ENCODE results near the gene CEACAM21. TPM values are rescaled to one million over a fixed set of nuclear protein-coding genes. Genes with fewer than 3 reads are reported as not detected.

Gene CEACAM21
- total RNA-seq, 6 donors from 2014 or later, result 2.3 to 22.4 (median 16.3) TPM

GRCh38 chr19:41607668-41608067, 31.7 kb downstream of the CEACAM21 start:
- H3K27me3 ChIP-seq, result no peaks in the 10 kb centered on the region
- DNase-seq (no peak), ATAC-seq (ENCODE audit: low FRiP score in 2 of 2) (no peak)
- H3K36me3 ChIP-seq, result no peaks in the 10 kb centered on the region
- no peak for TF ChIP-seq POLR2A (IDR thresholded peaks at IDR 0.05)
- TF ChIP-seq, protein P1, sequence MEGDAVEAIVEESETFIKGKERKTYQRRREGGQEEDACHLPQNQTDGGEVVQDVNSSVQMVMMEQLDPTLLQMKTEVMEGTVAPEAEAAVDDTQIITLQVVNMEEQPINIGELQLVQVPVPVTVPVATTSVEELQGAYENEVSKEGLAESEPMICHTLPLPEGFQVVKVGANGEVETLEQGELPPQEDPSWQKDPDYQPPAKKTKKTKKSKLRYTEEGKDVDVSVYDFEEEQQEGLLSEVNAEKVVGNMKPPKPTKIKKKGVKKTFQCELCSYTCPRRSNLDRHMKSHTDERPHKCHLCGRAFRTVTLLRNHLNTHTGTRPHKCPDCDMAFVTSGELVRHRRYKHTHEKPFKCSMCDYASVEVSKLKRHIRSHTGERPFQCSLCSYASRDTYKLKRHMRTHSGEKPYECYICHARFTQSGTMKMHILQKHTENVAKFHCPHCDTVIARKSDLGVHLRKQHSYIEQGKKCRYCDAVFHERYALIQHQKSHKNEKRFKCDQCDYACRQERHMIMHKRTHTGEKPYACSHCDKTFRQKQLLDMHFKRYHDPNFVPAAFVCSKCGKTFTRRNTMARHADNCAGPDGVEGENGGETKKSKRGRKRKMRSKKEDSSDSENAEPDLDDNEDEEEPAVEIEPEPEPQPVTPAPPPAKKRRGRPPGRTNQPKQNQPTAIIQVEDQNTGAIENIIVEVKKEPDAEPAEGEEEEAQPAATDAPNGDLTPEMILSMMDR (IDR thresholded peaks at IDR 0.05), result no peak
- no peak for TF ChIP-seq EP300 (IDR thresholded peaks at IDR 0.05)
- no peak for TF ChIP-seq POLR2AphosphoS5 (IDR thresholded peaks at IDR 0.05)
- H3K27ac ChIP-seq, result no peak overlapping the region
- no peak overlapping the region for H3K4me3 ChIP-seq
- H3K4me1 ChIP-seq, result no peaks in the 10 kb centered on the region
- WGBS, 2 donors, result 76 to 88% methylated on average over 1 of the region's 1 CpG
- no peaks in the 10 kb centered on the region for H3K9me3 ChIP-seq

DNA sequence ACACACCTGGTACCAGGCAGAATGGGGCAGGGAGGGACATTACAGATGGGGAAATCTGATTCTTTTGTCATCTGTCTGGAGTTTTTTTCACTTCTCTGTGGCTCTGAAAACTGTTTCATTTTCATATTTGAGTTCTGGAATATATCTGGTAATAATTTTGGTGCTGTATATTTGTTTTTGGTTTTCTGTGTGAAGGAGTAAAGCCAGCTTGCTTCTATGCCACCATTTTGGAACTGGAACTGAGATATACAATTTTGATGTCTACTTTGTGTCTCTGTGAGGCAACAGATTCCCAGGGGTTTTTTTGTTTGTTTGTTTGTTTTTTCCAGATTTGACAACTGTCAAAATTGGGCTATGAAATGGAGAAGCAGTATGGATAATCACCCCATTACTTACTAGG, 34.8 kb downstream of the CEACAM21 start:
- Histone ChIP-seq H3K4me1 (no peaks in the 10 kb centered on the region), H3K9me3 (no peaks in the 10 kb centered on the region), H3K27me3 (no peaks in the 10 kb centered on the region), H3K27ac (no peak overlapping the region), H3K4me3 (no peak overlapping the region), H3K36me3 (no peaks in the 10 kb centered on the region)
- TF ChIP-seq EP300 (IDR thresholded peaks at IDR 0.05), result no peak
- TF ChIP-seq POLR2AphosphoS5 (IDR thresholded peaks at IDR 0.05), result no peak
- TF ChIP-seq, protein P1 (IDR thresholded peaks at IDR 0.05), result no peak
- TF ChIP-seq POLR2A (IDR thresholded peaks at IDR 0.05), result no peak
- ATAC-seq (ENCODE audit: low FRiP score in 2 of 2) (no peak), DNase-seq (no peak)

DNA sequence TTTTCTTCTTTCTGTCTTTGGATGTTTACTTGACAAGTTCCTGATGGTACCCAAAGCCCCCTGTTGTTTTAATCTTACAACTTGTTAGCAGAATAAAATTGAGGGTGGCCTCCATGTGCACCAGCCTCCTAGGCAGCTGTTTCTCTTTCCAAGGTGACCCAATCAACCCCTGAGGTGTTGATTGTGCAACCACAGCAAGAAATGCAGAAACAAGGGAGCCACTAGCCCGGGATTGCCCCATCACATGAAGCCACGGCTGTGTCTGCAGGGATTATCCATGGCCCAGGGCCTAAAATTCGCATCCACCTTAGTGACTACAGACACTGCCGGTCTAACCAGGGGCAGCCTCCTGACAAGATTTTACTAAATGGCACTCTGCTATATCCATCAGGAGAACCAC, 36.5 kb downstream of the CEACAM21 start:
- TF ChIP-seq, protein P1 (IDR thresholded peaks at IDR 0.05), result no peak
- TF ChIP-seq POLR2A (IDR thresholded peaks at IDR 0.05), result no peak
- no peak for TF ChIP-seq EP300 (IDR thresholded peaks at IDR 0.05)
- no peak for TF ChIP-seq POLR2AphosphoS5 (IDR thresholded peaks at IDR 0.05)
- WGBS, 2 donors, result 74 to 76% methylated on average over 4 of the region's 4 CpGs
- no peaks in the 10 kb centered on the region for H3K4me1 ChIP-seq
- DNase-seq (peak in 1 of 2 donors; percentile 44), ATAC-seq (ENCODE audit: low FRiP score in 2 of 2) (no peak)
- no peaks in the 10 kb centered on the region for H3K36me3 ChIP-seq
- no peak overlapping the region for H3K4me3 ChIP-seq
- no peaks in the 10 kb centered on the region for H3K27me3 ChIP-seq
- H3K9me3 ChIP-seq, result no peaks in the 10 kb centered on the region
- no peak overlapping the region for H3K27ac ChIP-seq

DNA sequence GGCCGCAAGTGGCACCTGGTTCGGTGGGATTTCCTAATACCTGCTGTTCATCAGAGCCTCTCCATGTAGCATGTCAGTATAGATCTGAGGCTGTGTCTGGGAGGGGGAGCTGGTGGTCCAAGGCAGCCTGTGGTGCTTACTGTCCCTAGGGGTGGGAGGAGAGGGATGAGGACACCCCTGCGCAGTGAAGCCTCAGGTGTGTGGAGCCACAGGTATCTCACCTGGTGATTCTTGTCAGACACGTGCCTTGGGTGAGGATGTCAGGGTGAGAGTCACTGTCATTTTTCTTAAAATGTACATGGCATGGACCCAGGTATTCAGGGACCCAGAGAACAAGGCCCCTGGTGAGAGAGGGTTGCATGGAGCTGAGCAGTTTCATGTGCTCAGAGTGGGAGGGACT, 39.2 kb downstream of the CEACAM21 start:
- DNase-seq, result no peak
- H3K4me3 ChIP-seq, result no peak overlapping the region
- TF ChIP-seq, protein P1 (IDR thresholded peaks at IDR 0.05), result no peak
- TF ChIP-seq POLR2AphosphoS5 (IDR thresholded peaks at IDR 0.05) (no peak), EP300 (IDR thresholded peaks at IDR 0.05) (no peak), POLR2A (IDR thresholded peaks at IDR 0.05) (no peak)
- H3K9me3 ChIP-seq, result no peaks in the 10 kb centered on the region
- no peaks in the 10 kb centered on the region for H3K36me3 ChIP-seq
- WGBS, 2 donors, result 80 to 90% methylated on average over 4 of the region's 4 CpGs
- no peaks in the 10 kb centered on the region for H3K27me3 ChIP-seq
- H3K27ac ChIP-seq, result no peak overlapping the region
- H3K4me1 ChIP-seq, result peaks cover 0 to 3% (median 0%) of the 10 kb centered on the region in 4 donors
- ATAC-seq (ENCODE audit: low FRiP score in 2 of 2), result no peak

- TF ChIP-seq POLR2A (IDR thresholded peaks at IDR 0.05), result no peak
- no peak for TF ChIP-seq EP300 (IDR thresholded peaks at IDR 0.05)
- TF ChIP-seq POLR2AphosphoS5 (IDR thresholded peaks at IDR 0.05), result no peak
- TF ChIP-seq, protein P1 (IDR thresholded peaks at IDR 0.05), result no peak
- H3K27me3 ChIP-seq, result no peaks in the 10 kb centered on the region
- DNase-seq, result no peak
- no peak overlapping the region for H3K27ac ChIP-seq
- 37 to 43% methylated on average over 9 of the region's 9 CpGs for WGBS, 2 donors
- H3K4me1 ChIP-seq, result peaks cover 0 to 4% (median 0%) of the 10 kb centered on the region in 4 donors
- H3K4me3 ChIP-seq, result no peak overlapping the region
- no peaks in the 10 kb centered on the region for H3K9me3 ChIP-seq
- H3K36me3 ChIP-seq, result no peaks in the 10 kb centered on the region
- ATAC-seq (ENCODE audit: low FRiP score in 2 of 2), result no peak
Measured at GRCh38 chr19:41616792-41617621, 41.0 kb downstream of the CEACAM21 start.
